Measurements from ENCODE around the gene TMEM163. TPM values are rescaled to one million over a fixed set of nuclear protein-coding genes. Genes with fewer than 3 reads are reported as not detected.

Gene TMEM163
- total RNA-seq, 1 donor from 2014 or later: not detected

- Histone ChIP-seq H3K36me3 (ENCODE audit: control insufficient read depth, insufficient read depth, low read length) (no peaks in the 10 kb centered on the region), H3K27me3 (ENCODE audit: control insufficient read depth, insufficient read depth, low read length) (peaks cover 1% of the 10 kb centered on the region), H3K4me3 (ENCODE audit: low read depth, low read length) (no peak overlapping the region)
- FAIRE-seq: no peak
- DNase-seq (ENCODE audit: low read depth): no peak
- no peak for TF ChIP-seq CTCF (IDR thresholded peaks at IDR 0.05; ENCODE audit: insufficient read depth, low read length, severe bottlenecking)
These were observed 39.1 kb downstream of the TMEM163 start for GRCh38 chr2:134679745-134680144.

- FAIRE-seq (no peak), DNase-seq (ENCODE audit: low read depth) (no peak)
- no peak for TF ChIP-seq CTCF (IDR thresholded peaks at IDR 0.05; ENCODE audit: insufficient read depth, low read length, severe bottlenecking)
These were observed 39.5 kb downstream of the TMEM163 start for GRCh38 chr2:134679294-134679693.

GRCh38 chr2:134677856-134678756 lies 40.7 kb downstream of the TMEM163 start:
- TF ChIP-seq CTCF (IDR thresholded peaks at IDR 0.05; ENCODE audit: insufficient read depth, low read length, severe bottlenecking): no peak
- FAIRE-seq: no peak
- H3K27me3 ChIP-seq (ENCODE audit: control insufficient read depth, insufficient read depth, low read length): peaks cover 1% of the 10 kb centered on the region
- no peak for DNase-seq (ENCODE audit: low read depth)
- H3K4me3 ChIP-seq (ENCODE audit: low read depth, low read length): no peak overlapping the region
- no peaks in the 10 kb centered on the region for H3K36me3 ChIP-seq (ENCODE audit: control insufficient read depth, insufficient read depth, low read length)

More at GRCh38 chr2:134679294-134679693, 39.5 kb downstream of the TMEM163 start:
- H3K4me3 ChIP-seq (ENCODE audit: low read depth, low read length): no peak overlapping the region
- peaks cover 1% of the 10 kb centered on the region for H3K27me3 ChIP-seq (ENCODE audit: control insufficient read depth, insufficient read depth, low read length)
- no peaks in the 10 kb centered on the region for H3K36me3 ChIP-seq (ENCODE audit: control insufficient read depth, insufficient read depth, low read length)

- FAIRE-seq: no peak
- TF ChIP-seq CTCF (IDR thresholded peaks at IDR 0.05; ENCODE audit: insufficient read depth, low read length, severe bottlenecking): no peak
These were observed 41.8 kb downstream of the TMEM163 start for GRCh38 chr2:134676960-134677359.

GRCh38 chr2:134675314-134675713 lies 43.5 kb downstream of the TMEM163 start:
- Histone ChIP-seq H3K27me3 (ENCODE audit: control insufficient read depth, insufficient read depth, low read length) (no peaks in the 10 kb centered on the region), H3K36me3 (ENCODE audit: control insufficient read depth, insufficient read depth, low read length) (no peaks in the 10 kb centered on the region), H3K4me3 (ENCODE audit: low read depth, low read length) (no peak overlapping the region)
- no peak for TF ChIP-seq CTCF (IDR thresholded peaks at IDR 0.05; ENCODE audit: insufficient read depth, low read length, severe bottlenecking)
- DNase-seq (ENCODE audit: low read depth) (no peak), FAIRE-seq (no peak)

More at GRCh38 chr2:134676960-134677359, 41.8 kb downstream of the TMEM163 start:
- Histone ChIP-seq H3K27me3 (ENCODE audit: control insufficient read depth, insufficient read depth, low read length) (peaks cover 1% of the 10 kb centered on the region), H3K4me3 (ENCODE audit: low read depth, low read length) (no peak overlapping the region), H3K36me3 (ENCODE audit: control insufficient read depth, insufficient read depth, low read length) (no peaks in the 10 kb centered on the region)
- DNase-seq (ENCODE audit: low read depth): no peak
